Measurements from ENCODE around the gene TBCC. TPM values are rescaled to one million over a fixed set of nuclear protein-coding genes. Genes with fewer than 3 reads are reported as not detected.

TBCC gene
- total and polyA plus RNA-seq, 2 of the 13 experiments (the other 11 are each of a cell fraction or from before 2014, with no cell fraction given), result 14.8 to 36.1 TPM

GRCh38 chr6:42787063-42787472 is 41.2 kb upstream of the TBCC start:
- Histone ChIP-seq H3K9ac (ENCODE audit: insufficient read depth, low read depth, low read length) (no peak overlapping the region), H3K4me3 (replicated peaks in 1 of 3; ENCODE audit: insufficient read depth in 1 of 3, low read depth in 2 of 3, low read length in 3 of 3) (no peak overlapping the region), H2AFZ (ENCODE audit: low read length) (no peak overlapping the region), H3K9me3 (ENCODE audit: low read length) (no peaks in the 10 kb centered on the region), H3K4me2 (ENCODE audit: low read depth, low read length) (no peak overlapping the region), H3K4me1 (ENCODE audit: insufficient read depth, low read length) (peaks cover 70% of the 10 kb centered on the region), H3K36me3 (replicated peaks in 1 of 2; ENCODE audit: control insufficient read depth in 1 of 2, insufficient read depth in 2 of 2, low read length in 2 of 2) (no peaks in the 10 kb centered on the region; a peak in 1 of 5 replicates), H3K27me3 (ENCODE audit: control insufficient read depth in 1 of 2, insufficient read depth in 2 of 2, low read length in 2 of 2) (no peaks in the 10 kb centered on the region; a peak in 1 of 5 replicates), H3K27ac (ENCODE audit: extremely low read length, insufficient read depth, low read length) (no peak overlapping the region), H4K20me1 (ENCODE audit: insufficient read depth, low read length) (peaks cover 12% of the 10 kb centered on the region; the same call in 1 of the 2 replicates), H3K79me2 (ENCODE audit: insufficient read depth, low read length) (peaks cover 77% of the 10 kb centered on the region)
- ChIA-PET CTCF (ENCODE audit: low intra/inter-chr PET ratio, low total read pairs) (no interaction called here), POLR2A (interaction anchor here (0.7 to 11.1 kb wide), 3 partner anchors 41 to 687 kb away, joined by 3 to 270 read pairs (median 3); partner anchors contain the start of genes RPL7L1 and TBCC)
- DNase-seq (ENCODE audit: low spot score) (no peak), ATAC-seq (no peak), FAIRE-seq (no peak)
- BruUV-seq (replicated peaks), result no TSS peak
- 97% methylated on average over 2 of the region's 2 CpGs for WGBS (ENCODE audit: low lambda C conversion rate)
- in situ Hi-C loops (cut with HindIII; ENCODE audit: extremely low pct_ligation_motif_present, low pct_unique_long_range_greater_than_20kb), result no loop called here
- intact Hi-C loops (cut with micrococcal nuclease; ENCODE audit: unreplicated experiment), result no loop called here
- TF ChIP-seq NR2F2 (IDR thresholded peaks at IDR 0.05; ENCODE audit: borderline replicate concordance, low read depth) (no peak), TRIM24 (CRISPR knock-in tag; IDR thresholded peaks at IDR 0.05) (no peak), CC2D1A (CRISPR knock-in tag; IDR thresholded peaks at IDR 0.05) (0 out of 2 replicates have a peak, but pooled peaks have one; percentile 22), MXD4 (CRISPR knock-in tag; IDR thresholded peaks at IDR 0.05) (no peak), POLR2AphosphoS5 (IDR thresholded peaks at IDR 0.05; ENCODE audit: low read depth, low read length) (peak; percentile 6; the same call in 1 of the 2 replicates), SSRP1 (CRISPR knock-in tag; IDR thresholded peaks at IDR 0.05) (0 out of 2 replicates have a peak, but pooled peaks have one; percentile 5), HOXA3 (CRISPR knock-in tag; IDR thresholded peaks at IDR 0.05) (no peak), ZNF18 (CRISPR knock-in tag; IDR thresholded peaks at IDR 0.05; ENCODE audit: insufficient replicate concordance) (no peak), ZMAT5 (CRISPR knock-in tag; IDR thresholded peaks at IDR 0.05; ENCODE audit: borderline replicate concordance, low read depth) (no peak), ZNF589 (CRISPR knock-in tag; conservative IDR thresholded peaks at IDR 0.05) (no peak), MTA3 (CRISPR knock-in tag; IDR thresholded peaks at IDR 0.05) (no peak), IKZF1 (IDR thresholded peaks at IDR 0.05) (no peak), GTF2F1 (IDR thresholded peaks at IDR 0.05; ENCODE audit: low read length) (no peak), RBM22 (optimal IDR thresholded peaks at IDR 0.05; ENCODE audit: low read length) (peak; percentile 92), NFKBIZ (CRISPR knock-in tag; IDR thresholded peaks at IDR 0.05) (no peak), ZNF629 (CRISPR knock-in tag; conservative IDR thresholded peaks at IDR 0.05) (no peak)
- TF ChIP-seq, protein P1, sequence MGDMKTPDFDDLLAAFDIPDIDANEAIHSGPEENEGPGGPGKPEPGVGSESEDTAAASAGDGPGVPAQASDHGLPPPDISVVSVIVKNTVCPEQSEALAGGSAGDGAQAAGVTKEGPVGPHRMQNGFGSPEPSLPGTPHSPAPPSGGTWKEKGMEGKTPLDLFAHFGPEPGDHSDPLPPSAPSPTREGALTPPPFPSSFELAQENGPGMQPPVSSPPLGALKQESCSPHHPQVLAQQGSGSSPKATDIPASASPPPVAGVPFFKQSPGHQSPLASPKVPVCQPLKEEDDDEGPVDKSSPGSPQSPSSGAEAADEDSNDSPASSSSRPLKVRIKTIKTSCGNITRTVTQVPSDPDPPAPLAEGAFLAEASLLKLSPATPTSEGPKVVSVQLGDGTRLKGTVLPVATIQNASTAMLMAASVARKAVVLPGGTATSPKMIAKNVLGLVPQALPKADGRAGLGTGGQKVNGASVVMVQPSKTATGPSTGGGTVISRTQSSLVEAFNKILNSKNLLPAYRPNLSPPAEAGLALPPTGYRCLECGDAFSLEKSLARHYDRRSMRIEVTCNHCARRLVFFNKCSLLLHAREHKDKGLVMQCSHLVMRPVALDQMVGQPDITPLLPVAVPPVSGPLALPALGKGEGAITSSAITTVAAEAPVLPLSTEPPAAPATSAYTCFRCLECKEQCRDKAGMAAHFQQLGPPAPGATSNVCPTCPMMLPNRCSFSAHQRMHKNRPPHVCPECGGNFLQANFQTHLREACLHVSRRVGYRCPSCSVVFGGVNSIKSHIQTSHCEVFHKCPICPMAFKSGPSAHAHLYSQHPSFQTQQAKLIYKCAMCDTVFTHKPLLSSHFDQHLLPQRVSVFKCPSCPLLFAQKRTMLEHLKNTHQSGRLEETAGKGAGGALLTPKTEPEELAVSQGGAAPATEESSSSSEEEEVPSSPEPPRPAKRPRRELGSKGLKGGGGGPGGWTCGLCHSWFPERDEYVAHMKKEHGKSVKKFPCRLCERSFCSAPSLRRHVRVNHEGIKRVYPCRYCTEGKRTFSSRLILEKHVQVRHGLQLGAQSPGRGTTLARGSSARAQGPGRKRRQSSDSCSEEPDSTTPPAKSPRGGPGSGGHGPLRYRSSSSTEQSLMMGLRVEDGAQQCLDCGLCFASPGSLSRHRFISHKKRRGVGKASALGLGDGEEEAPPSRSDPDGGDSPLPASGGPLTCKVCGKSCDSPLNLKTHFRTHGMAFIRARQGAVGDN (CRISPR knock-in tag; IDR thresholded peaks at IDR 0.05), result no peak
- TF ChIP-seq, protein P2, sequence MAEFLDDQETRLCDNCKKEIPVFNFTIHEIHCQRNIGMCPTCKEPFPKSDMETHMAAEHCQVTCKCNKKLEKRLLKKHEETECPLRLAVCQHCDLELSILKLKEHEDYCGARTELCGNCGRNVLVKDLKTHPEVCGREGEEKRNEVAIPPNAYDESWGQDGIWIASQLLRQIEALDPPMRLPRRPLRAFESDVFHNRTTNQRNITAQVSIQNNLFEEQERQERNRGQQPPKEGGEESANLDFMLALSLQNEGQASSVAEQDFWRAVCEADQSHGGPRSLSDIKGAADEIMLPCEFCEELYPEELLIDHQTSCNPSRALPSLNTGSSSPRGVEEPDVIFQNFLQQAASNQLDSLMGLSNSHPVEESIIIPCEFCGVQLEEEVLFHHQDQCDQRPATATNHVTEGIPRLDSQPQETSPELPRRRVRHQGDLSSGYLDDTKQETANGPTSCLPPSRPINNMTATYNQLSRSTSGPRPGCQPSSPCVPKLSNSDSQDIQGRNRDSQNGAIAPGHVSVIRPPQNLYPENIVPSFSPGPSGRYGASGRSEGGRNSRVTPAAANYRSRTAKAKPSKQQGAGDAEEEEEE (CRISPR knock-in tag; IDR thresholded peaks at IDR 0.05; ENCODE audit: borderline replicate concordance), result no peak
